ENCODE measurements around the gene JAM3. TPM values are rescaled to one million over a fixed set of nuclear protein-coding genes. Genes with fewer than 3 reads are reported as not detected.

The JAM3 gene
- total and polyA plus RNA-seq, 10 of the 15 experiments (the other 5 are each of a cell fraction or from before 2014, with no cell fraction given): 0.04 to 1.1 (median 0.32) TPM; not detected in 1

DNA sequence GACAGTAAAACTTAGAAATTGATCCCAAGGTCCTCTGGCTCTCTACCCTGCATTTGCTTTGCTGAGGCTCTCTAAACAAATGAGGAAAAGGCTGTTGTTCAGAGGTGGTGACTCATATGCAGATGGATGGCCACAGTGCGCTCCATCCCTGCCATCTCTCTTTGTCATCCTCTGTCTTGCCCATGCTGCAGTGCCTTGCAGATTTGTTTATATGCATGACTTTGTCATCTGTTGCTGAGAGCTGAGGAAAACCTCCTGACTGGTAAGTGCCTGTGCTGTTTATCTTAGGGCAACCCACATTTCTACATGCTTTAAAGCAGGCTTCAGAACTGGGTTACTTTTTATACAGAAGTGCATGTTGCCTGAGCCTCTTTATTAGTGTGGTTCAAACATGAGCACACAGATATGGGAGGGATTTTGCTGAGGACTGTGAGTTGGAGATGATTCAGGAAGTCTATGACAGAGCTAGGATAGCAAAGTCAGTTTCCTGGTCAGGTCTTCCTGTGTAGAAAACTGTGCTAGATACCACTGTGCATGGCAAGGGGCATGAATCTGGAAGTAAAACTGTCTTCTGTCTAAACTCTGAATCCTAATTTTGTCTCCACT is 57.4 kb downstream of the JAM3 start:
- no peaks in the 10 kb centered on the region; a peak in 1 of 4 replicates for H3K27me3 ChIP-seq (replicated peaks in 1 of 2; ENCODE audit: control insufficient read depth in 2 of 2, insufficient read depth in 2 of 2, low read length in 1 of 2)
- no peak overlapping the region for H3K4me3 ChIP-seq
- in situ Hi-C loops (cut with MboI): no loop called here
- no TSS peak for BruUV-seq (replicated peaks)
- intact Hi-C loops (cut with micrococcal nuclease; ENCODE audit: unreplicated experiment): no loop called here
- TF ChIP-seq GABPA (IDR thresholded peaks at IDR 0.05; ENCODE audit: low read depth): no peak
- TF ChIP-seq, protein P1, sequence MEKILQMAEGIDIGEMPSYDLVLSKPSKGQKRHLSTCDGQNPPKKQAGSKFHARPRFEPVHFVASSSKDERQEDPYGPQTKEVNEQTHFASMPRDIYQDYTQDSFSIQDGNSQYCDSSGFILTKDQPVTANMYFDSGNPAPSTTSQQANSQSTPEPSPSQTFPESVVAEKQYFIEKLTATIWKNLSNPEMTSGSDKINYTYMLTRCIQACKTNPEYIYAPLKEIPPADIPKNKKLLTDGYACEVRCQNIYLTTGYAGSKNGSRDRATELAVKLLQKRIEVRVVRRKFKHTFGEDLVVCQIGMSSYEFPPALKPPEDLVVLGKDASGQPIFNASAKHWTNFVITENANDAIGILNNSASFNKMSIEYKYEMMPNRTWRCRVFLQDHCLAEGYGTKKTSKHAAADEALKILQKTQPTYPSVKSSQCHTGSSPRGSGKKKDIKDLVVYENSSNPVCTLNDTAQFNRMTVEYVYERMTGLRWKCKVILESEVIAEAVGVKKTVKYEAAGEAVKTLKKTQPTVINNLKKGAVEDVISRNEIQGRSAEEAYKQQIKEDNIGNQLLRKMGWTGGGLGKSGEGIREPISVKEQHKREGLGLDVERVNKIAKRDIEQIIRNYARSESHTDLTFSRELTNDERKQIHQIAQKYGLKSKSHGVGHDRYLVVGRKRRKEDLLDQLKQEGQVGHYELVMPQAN (conservative IDR thresholded peaks at IDR 0.05): no peak
- TF ChIP-seq FOXM1 (IDR thresholded peaks at IDR 0.05; ENCODE audit: low read depth, low read length): no peak
- no peak for TF ChIP-seq JUND (IDR thresholded peaks at IDR 0.05; ENCODE audit: low read depth, low read length)
- TF ChIP-seq EZH2 (IDR thresholded peaks at IDR 0.05; ENCODE audit: borderline replicate concordance, control insufficient read depth, low read depth, low read length): no peak
- TF ChIP-seq SREBF2 (IDR thresholded peaks at IDR 0.05; ENCODE audit: low read length): no peak
- CTCF ChIA-PET: no interaction called here
- H3K4me1 ChIP-seq (ENCODE audit: control insufficient read depth, insufficient read depth, low read length): no peaks in the 10 kb centered on the region
- FAIRE-seq: no peak
- ATAC-seq: no peak
- 44% methylated on average over 1 of the region's 1 CpG for WGBS (ENCODE audit: insufficient coverage, insufficient replicate concordance, low lambda C conversion rate, missing lambda C conversion rate)
- H3K36me3 ChIP-seq (ENCODE audit: control insufficient read depth in 2 of 2, insufficient read depth in 2 of 2, low read length in 1 of 2): no peaks in the 10 kb centered on the region
- no peak overlapping the region for H3K9ac ChIP-seq (ENCODE audit: control insufficient read depth, insufficient read depth, low read length)
- POLR2A ChIA-PET: no interaction called here
- no peak for DNase-seq (ENCODE audit: low read depth, low spot score)
- H3K9me3 ChIP-seq (replicated peaks; ENCODE audit: control insufficient read depth, insufficient read depth, low read length): no peaks in the 10 kb centered on the region; the same call in 2 of the 3 replicates
- H3K4me2 ChIP-seq (ENCODE audit: control insufficient read depth, insufficient read depth): no peak overlapping the region
- SMC1A ChIA-PET (ENCODE audit: uncharacterized antibody, unreplicated experiment): interaction anchor here (0.7 kb wide), 1 partner anchor 9 kb away, joined by 3 read pairs; no protein-coding TSS in a partner anchor
- no peak overlapping the region for H2AFZ ChIP-seq (ENCODE audit: control insufficient read depth, low read depth, low read length)
- H3K79me2 ChIP-seq (ENCODE audit: control insufficient read depth, insufficient read depth, low read length): no peaks in the 10 kb centered on the region
- RAD21 ChIA-PET (ENCODE audit: unreplicated experiment): no interaction called here
- H3K27ac ChIP-seq (ENCODE audit: control insufficient read depth, insufficient read depth): no peak overlapping the region
- H4K20me1 ChIP-seq (ENCODE audit: control insufficient read depth, insufficient read depth): no peaks in the 10 kb centered on the region

All from GM12878 (cell line).